DMS53 (cell line): ENCODE measurements around the gene SLC6A4.
"Not testable (repeated sequence)": the region's sequence is repeated elsewhere in the genome, so short reads cannot be mapped to it uniquely, and the experiment has no call there.

Experiments used
- DNase-seq: peaks from one replicate; lab custom pipeline; 2025; lab: John Stamatoyannopoulos, UW

The SLC6A4 gene

GRCh38 chr17:30219315-30219714 lies 16.2 kb downstream of the SLC6A4 start:
- DNase-seq = no peak

DNA sequence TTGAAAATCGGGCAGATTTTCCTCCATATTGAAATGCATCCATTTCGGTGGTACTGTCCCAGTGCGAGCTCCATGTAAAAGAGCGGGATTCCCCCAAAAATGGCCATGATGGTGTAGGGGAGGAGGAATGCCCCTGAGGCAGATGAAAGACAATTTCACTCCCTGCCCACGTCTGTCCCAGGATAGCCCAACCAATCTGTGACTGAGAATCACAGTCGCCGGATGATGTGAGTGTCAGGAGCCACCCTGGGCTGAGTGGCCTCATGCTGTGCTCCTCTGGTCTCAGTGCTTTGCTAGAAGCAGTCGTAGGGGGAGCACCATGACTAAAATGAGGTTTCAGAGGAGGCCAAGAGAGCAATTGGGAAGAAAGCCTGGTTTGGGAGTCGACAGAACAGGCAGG lies 16.7 kb downstream of the SLC6A4 start:
- no peak for DNase-seq

- no peak for DNase-seq
Measured at GRCh38 chr17:30217746-30218245, 17.7 kb downstream of the SLC6A4 start.

- no peak for DNase-seq
Measured at GRCh38 chr17:30217054-30217453, 18.4 kb downstream of the SLC6A4 start.

- no peak for DNase-seq
Measured at GRCh38 chr17:30212750-30213149, 22.7 kb downstream of the SLC6A4 start.

- no peak for DNase-seq
Measured at GRCh38 chr17:30211371-30211770, 24.1 kb downstream of the SLC6A4 start.

DNA sequence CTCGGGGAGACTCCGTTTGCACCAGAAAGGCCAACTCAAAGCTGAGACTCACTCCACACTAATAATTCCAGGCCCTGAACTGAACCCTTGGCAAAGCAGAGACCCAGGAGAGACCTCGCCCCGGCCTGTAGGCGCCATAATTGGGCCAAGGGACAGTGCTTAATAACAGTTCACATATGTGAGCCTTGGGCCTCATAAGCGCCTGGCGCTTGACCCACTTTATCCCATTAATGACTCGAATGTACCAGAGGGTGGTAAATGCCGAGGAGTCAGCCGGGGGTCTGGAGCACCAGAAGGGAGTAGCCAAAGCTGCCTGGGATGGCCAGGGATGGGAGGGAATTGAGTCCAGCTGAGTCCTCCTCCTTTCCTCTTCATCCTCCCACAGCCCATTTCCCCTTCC lies 24.6 kb downstream of the SLC6A4 start:
- DNase-seq = no peak

GRCh38 chr17:30210366-30210765 lies 25.1 kb downstream of the SLC6A4 start:
- DNase-seq = no peak

- DNase-seq = no peak
Measured at GRCh38 chr17:30209930-30210329, 25.6 kb downstream of the SLC6A4 start.

- DNase-seq = no peak
Measured at GRCh38 chr17:30208214-30208613, 27.3 kb downstream of the SLC6A4 start.

DNA sequence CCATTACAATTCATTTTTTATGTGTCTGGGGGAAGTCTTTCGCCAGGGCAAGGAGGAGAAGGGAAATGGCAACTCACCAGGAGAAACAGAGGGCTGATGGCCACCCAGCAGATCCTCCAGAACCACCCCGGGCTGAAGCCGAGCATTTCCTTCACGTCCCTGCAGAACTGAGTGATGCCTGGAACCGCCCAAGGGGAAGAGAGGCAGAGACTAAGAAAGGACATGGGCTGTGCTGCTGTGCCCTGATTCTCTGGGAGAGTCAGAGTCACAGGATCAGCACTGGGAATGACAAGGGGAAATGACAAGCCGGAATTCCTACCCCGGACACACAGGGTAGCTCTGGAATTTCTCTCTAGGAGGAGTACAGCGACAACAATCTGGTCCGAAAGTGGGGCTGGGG lies 27.8 kb downstream of the SLC6A4 start:
- DNase-seq = no peak

DNA sequence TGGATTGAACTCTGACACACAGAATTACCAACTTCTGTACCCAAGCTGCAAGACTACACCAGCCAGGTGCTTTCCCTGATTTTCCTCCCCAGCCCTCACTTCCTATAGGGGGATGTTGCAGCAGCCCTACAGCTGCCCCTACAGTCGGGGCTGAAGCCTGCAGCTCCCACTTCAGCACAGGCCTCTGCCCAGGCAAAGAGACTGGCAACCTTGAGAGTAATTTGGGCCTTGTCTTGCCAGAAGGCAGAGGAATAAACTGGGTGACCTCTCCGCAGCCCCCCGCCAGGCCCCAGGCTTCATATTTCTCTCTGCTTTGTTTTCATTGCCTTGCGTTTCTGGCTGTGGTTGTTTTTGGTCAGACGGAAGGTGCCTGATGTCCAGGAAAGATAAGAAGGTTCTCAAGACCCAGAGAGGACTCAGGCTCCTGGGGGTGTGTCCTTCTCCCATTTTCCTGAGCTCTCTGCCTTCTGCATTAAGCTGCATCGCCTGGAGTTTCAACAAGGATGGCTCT lies 32.0 kb downstream of the SLC6A4 start:
- DNase-seq = no peak

DNA sequence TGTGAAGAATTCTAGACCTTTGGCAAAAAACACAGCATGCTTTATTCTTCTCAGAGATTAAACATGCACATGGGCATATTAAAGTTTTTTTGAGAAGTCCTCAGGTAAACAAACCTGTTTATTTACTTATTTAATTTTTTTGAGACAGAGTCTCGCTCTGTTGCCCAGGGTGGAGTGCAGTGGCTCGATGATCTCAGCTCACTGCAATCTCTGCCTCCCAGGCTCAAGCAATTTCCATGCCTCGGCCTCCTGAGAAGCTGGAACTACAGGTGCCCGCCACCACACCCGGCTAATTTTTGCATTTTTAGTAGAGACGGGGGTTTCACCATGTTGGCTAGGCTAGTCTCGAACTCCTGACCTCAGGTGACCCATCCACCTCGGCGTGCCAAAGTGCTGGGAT lies 34.8 kb downstream of the SLC6A4 start:
- DNase-seq = not testable (repeated sequence)

DNA sequence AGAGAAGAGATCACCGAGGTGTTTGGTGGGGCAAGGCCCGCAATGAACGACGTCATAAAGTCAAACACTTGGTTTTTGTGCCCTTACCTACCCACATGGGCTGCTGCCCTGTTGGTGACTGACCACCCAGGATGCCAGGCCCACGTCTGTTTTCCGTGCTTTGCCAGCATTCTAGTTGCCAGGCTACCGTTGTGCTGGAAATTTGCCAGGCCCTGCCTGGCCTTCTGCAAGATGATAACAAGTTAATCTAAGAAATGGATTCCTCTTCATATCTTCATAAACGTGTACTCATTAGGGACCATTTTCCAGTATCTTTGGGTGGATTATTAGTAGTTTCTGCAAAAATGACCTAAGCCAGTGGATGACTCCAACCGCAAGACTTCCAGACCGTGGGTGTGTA lies 35.4 kb downstream of the SLC6A4 start:
- no peak for DNase-seq

DNA sequence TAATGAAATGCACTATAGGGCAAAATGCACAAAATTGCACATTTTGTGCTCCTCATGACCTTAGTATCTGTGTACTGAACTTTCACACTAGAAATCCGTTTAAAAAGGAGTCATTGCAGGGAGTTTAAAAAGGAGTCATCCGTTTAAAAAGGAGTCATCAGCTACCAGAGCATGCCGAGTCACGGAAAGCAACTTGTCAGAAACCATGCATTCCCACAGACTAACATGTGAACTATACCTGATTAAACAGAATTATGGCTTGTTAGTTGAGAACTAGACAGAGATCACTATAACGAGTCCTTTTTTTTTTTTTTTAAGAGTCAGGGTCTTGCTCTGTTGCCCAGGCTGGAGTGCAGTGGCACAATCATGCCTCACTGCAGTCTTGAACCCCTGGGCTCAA lies 35.9 kb downstream of the SLC6A4 start:
- no peak for DNase-seq

GRCh38 chr17:30197416-30197815 lies 38.1 kb downstream of the SLC6A4 start:
- no peak for DNase-seq

GRCh38 chr17:30196504-30196903 lies 39.0 kb downstream of the SLC6A4 start:
- DNase-seq = no peak

- DNase-seq = no peak
Measured at GRCh38 chr17:30191072-30191471, 44.4 kb downstream of the SLC6A4 start.

- DNase-seq = no peak
Measured at GRCh38 chr17:30188211-30188939, 47.1 kb downstream of the SLC6A4 start.

GRCh38 chr17:30187573-30187972 lies 47.9 kb downstream of the SLC6A4 start:
- no peak for DNase-seq

GRCh38 chr17:30186761-30187160 lies 48.7 kb downstream of the SLC6A4 start:
- DNase-seq = no peak

DNA sequence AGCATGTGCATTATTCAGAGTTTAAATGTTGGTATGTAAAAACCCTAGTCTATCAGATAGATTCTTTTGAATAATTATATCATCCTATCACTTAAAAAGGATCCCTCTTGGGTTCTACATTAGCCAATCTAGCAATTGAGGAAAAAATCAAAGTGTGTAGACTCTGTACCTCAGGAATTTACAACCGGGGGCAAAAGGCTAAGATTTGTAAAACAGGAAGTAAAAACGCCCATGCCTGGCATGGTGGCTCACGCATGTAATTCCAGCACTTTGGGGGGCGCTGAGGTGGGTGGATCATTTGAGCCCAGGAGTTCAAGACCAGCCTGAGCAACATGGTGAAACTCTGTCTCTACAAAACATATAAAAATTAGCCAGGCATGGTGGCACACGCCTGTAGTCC lies 58.6 kb downstream of the SLC6A4 start:
- DNase-seq = no peak

- DNase-seq = no peak
Measured at GRCh38 chr17:30174556-30174955, 60.9 kb downstream of the SLC6A4 start.

DNA sequence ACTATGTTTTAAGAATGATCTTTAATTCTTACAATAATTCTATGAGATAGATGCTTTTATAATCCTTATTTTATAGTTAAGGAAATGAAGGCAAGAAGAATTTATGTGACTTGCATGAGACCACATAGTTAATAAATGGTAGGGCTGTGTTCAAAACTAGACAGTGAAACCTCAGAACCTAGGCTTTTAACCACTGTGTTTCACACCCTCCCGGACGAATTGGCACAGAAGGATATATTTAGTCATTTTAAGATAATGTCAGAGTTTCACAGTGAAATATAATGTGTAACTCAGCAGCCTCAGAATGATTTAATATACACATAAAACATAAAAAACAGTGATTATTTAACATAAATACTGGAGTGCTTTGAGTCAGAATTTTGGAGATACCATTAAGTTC lies 61.8 kb downstream of the SLC6A4 start:
- no peak for DNase-seq
